ENCODE measurements around the gene TMEM258.

Gene TMEM258

DNA sequence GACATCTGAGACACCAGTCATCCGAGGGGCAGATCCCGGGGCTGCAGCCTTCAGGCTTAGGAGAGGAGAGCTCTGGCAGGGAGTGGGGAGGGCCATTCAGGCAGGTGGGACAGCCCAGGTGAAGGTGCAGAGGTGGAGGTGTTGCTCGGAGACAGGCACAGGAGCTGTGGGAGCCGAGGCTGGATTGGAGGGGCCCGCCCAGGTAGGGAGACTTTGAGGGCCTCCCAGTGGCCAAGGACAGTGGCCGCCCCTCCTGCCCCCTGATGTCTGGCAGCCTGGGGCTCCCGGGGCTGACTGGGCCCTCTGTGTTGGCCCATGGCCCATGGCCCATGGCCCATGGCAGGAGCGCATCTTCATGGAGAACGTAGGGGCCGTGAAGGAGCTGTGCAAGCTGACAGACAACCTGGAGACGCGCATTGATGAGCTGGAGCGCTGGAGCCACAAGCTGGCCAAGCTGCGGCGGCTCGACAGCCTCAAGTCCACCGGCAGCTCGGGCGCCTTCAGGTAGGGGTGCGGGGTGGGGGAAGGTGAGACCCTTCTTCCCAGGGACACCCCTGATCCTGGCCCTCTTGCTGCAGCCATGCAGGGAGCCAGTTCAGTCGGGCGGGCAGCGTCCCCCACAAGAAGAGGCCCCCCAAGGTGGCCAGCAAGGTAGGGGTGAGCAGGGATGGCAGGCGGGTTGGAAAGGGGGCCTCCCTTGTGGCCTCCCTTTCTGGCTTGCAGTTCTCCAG, 13.3 kb downstream of the TMEM258 start:
- Mint-ChIP-seq H3K9me3 (no peaks in the 10 kb centered on the region), H3K4me1 (ENCODE audit: low read depth) (peaks cover 6% of the 10 kb centered on the region), H3K36me3 (ENCODE audit: low read depth) (no peaks in the 10 kb centered on the region), H3K27me3 (peaks cover 10% of the 10 kb centered on the region), H3K4me3 (no peak overlapping the region), H3K27ac (no peak overlapping the region)

DNA sequence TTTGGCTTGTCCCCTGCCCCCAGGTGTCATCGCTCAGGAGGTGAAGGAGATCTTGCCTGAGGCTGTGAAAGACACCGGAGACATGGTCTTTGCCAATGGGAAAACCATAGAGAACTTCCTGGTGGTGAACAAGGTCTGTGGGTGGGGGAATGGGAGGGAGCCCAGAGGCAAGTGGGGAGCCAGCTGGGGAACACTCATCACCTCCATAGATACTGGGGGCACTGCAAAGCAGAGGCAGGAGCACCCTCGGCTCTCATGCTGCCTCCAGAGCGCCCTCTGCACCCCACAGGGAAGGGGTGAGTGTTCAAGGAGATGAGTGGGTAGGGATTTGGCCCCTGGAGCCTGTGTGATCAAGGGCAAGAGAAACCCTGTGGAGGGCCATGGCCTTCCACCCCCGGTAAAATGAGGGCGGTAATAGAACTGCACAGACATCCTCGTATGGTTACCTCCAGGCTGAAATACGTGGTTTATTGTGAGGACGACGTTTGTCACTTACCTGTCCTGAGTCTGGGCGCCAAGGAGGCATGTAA, 14.0 kb downstream of the TMEM258 start:
- Mint-ChIP-seq H3K9me3 (no peaks in the 10 kb centered on the region), H3K36me3 (ENCODE audit: low read depth) (no peaks in the 10 kb centered on the region), H3K27ac (no peak overlapping the region), H3K4me1 (ENCODE audit: low read depth) (peaks cover 6% of the 10 kb centered on the region), H3K4me3 (no peak overlapping the region), H3K27me3 (peaks cover 10% of the 10 kb centered on the region)

DNA sequence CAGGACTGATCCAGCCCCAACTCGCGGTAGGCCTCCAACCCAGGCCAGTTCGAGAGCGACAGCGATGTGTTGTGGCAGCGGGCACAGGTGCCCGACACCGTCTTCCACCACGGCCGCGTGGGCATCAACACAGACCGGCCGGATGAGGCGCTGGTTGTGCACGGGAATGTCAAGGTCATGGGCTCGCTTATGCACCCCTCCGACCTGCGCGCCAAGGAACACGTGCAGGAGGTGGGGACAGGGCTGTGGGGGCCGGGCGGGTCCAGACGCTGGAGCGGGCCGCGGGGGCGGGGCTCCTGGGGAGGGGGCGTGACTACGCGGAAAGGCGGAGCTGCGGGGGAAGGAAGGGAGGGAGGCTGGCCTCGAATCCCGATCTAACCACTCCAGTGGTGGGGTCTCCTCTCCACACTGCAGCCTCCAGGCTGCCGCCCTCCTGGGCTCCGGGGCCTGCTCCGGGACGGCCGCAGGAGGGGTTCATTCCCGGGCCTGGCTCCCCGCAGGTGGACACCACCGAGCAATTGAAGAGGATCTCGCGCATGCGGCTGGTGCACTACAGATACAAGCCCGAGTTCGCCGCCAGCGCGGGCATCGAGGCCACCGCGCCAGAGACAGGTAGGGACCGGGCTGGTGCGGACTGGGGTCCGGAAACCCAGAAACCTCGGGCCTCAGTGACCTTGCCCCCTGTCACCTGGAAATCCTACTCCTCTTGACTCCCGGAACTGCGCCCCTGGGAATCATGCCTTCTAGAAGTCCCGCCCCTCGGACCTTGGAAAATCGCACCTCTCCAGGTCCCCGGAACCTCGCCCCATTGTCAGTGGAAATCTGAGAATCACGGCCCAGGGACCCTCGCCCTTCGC, 14.9 kb downstream of the TMEM258 start:
- no peak overlapping the region for H3K4me3 Mint-ChIP-seq
- H3K27ac Mint-ChIP-seq, result no peak overlapping the region
- H3K36me3 Mint-ChIP-seq (ENCODE audit: low read depth), result no peaks in the 10 kb centered on the region
- H3K27me3 Mint-ChIP-seq, result peaks cover 10% of the 10 kb centered on the region
- H3K4me1 Mint-ChIP-seq (ENCODE audit: low read depth), result peaks cover 6% of the 10 kb centered on the region
- no peaks in the 10 kb centered on the region for H3K9me3 Mint-ChIP-seq

GRCh38 chr11:61776561-61777075, 15.8 kb downstream of the TMEM258 start:
- no peak overlapping the region for H3K4me3 Mint-ChIP-seq
- H3K9me3 Mint-ChIP-seq, result no peaks in the 10 kb centered on the region
- no peak overlapping the region for H3K27ac Mint-ChIP-seq
- peaks cover 10% of the 10 kb centered on the region for H3K27me3 Mint-ChIP-seq
- no peaks in the 10 kb centered on the region for H3K36me3 Mint-ChIP-seq (ENCODE audit: low read depth)
- H3K4me1 Mint-ChIP-seq (ENCODE audit: low read depth), result peaks cover 6% of the 10 kb centered on the region

DNA sequence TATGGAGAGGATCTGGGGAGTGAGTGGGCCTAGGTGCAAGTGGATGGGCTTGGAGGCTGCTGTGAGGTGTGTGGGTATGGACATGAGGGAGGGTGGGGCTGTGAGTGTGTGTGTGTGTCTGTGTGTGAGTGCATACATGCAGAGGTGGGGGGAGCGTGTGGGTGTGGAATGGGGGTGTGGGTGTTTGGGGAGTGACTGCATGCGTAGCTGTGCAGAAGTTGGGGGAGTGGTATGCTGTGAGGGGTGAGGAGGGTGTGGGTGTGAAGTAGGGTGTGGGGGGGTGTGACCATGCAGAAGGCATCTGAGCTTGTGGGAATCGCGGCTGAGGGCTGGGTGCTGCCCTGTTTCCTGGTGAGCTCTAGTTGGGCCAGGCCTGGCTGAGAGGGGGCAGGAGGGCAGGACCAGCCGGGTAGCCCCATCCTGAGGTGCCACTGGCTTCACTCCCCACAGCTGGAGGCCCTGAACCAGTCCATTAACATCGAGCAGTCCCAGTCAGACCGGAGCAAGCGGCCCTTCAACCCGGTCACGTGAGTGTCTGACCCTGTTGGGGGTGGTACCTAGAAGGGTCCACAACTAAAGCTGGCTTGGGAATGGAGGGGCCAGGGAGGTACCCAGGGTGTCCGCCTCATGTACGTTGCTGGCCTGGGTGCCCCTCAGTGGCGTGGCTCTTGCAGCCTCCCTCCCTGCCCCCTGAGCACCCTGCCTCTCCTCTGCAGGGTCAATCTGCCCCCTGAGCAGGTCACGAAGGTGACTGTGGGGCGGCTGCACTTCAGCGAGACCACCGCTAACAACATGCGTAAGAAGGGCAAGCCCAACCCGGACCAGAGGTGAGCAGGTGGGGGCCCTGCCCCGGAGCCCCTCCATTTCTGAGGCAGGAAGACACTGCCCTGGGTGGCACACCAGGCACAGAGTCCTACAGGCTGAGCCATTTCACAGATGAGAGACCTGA, 16.5 kb downstream of the TMEM258 start:
- Mint-ChIP-seq H3K4me1 (ENCODE audit: low read depth) (peaks cover 6% of the 10 kb centered on the region), H3K36me3 (ENCODE audit: low read depth) (no peaks in the 10 kb centered on the region), H3K9me3 (no peaks in the 10 kb centered on the region), H3K27me3 (peaks cover 10% of the 10 kb centered on the region), H3K4me3 (no peak overlapping the region), H3K27ac (no peak overlapping the region)

GRCh38 chr11:61775106-61775505, 17.3 kb downstream of the TMEM258 start:
- H3K27me3 Mint-ChIP-seq, result peaks cover 10% of the 10 kb centered on the region
- H3K9me3 Mint-ChIP-seq, result no peaks in the 10 kb centered on the region
- no peak overlapping the region for H3K27ac Mint-ChIP-seq
- peaks cover 6% of the 10 kb centered on the region for H3K4me1 Mint-ChIP-seq (ENCODE audit: low read depth)
- H3K4me3 Mint-ChIP-seq, result no peak overlapping the region
- no peaks in the 10 kb centered on the region for H3K36me3 Mint-ChIP-seq (ENCODE audit: low read depth)

GRCh38 chr11:61774411-61774810, 18.0 kb downstream of the TMEM258 start:
- no peaks in the 10 kb centered on the region for H3K36me3 Mint-ChIP-seq (ENCODE audit: low read depth)
- no peaks in the 10 kb centered on the region for H3K9me3 Mint-ChIP-seq
- H3K4me3 Mint-ChIP-seq, result no peak overlapping the region
- H3K4me1 Mint-ChIP-seq (ENCODE audit: low read depth), result peaks cover 6% of the 10 kb centered on the region
- no peak overlapping the region for H3K27ac Mint-ChIP-seq
- H3K27me3 Mint-ChIP-seq, result peaks cover 10% of the 10 kb centered on the region

DNA sequence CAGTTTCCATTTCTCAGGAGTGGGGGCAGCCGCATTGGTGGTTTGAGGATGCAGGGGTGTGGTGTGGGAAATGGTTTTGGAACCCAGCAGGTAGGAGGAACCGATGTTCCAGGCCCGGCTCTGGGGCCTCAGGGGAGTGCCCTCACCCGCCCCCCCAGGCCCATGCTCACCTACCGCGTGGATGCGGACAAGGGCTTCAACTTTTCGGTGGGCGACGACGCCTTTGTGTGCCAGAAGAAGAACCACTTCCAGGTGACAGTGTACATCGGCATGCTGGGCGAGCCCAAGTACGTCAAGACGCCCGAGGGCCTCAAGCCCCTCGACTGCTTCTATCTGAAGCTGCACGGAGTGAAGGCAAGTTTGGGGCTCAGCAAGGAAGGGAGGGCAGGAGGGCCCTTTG, 18.6 kb downstream of the TMEM258 start:
- Mint-ChIP-seq H3K9me3 (no peaks in the 10 kb centered on the region), H3K4me3 (no peak overlapping the region), H3K36me3 (ENCODE audit: low read depth) (no peaks in the 10 kb centered on the region), H3K27me3 (peaks cover 10% of the 10 kb centered on the region), H3K27ac (no peak overlapping the region), H3K4me1 (ENCODE audit: low read depth) (peaks cover 6% of the 10 kb centered on the region)

GRCh38 chr11:61773356-61773755, 19.0 kb downstream of the TMEM258 start:
- Mint-ChIP-seq H3K27me3 (peaks cover 10% of the 10 kb centered on the region), H3K36me3 (ENCODE audit: low read depth) (no peaks in the 10 kb centered on the region), H3K4me3 (no peak overlapping the region), H3K9me3 (no peaks in the 10 kb centered on the region), H3K4me1 (ENCODE audit: low read depth) (peaks cover 6% of the 10 kb centered on the region), H3K27ac (no peak overlapping the region)

- Mint-ChIP-seq H3K27ac (no peak overlapping the region), H3K4me1 (ENCODE audit: low read depth) (peaks cover 3% of the 10 kb centered on the region), H3K27me3 (peaks cover 4% of the 10 kb centered on the region), H3K4me3 (no peak overlapping the region), H3K36me3 (ENCODE audit: low read depth) (no peaks in the 10 kb centered on the region), H3K9me3 (no peaks in the 10 kb centered on the region)
These were observed 20.4 kb downstream of the TMEM258 start for GRCh38 chr11:61771985-61772455.

GRCh38 chr11:61771195-61771894, 21.1 kb downstream of the TMEM258 start:
- no peak overlapping the region for H3K27ac Mint-ChIP-seq
- H3K9me3 Mint-ChIP-seq, result no peaks in the 10 kb centered on the region
- H3K4me3 Mint-ChIP-seq, result no peak overlapping the region
- H3K36me3 Mint-ChIP-seq (ENCODE audit: low read depth), result no peaks in the 10 kb centered on the region
- peaks cover 1% of the 10 kb centered on the region for H3K27me3 Mint-ChIP-seq
- no peaks in the 10 kb centered on the region for H3K4me1 Mint-ChIP-seq (ENCODE audit: low read depth)

DNA sequence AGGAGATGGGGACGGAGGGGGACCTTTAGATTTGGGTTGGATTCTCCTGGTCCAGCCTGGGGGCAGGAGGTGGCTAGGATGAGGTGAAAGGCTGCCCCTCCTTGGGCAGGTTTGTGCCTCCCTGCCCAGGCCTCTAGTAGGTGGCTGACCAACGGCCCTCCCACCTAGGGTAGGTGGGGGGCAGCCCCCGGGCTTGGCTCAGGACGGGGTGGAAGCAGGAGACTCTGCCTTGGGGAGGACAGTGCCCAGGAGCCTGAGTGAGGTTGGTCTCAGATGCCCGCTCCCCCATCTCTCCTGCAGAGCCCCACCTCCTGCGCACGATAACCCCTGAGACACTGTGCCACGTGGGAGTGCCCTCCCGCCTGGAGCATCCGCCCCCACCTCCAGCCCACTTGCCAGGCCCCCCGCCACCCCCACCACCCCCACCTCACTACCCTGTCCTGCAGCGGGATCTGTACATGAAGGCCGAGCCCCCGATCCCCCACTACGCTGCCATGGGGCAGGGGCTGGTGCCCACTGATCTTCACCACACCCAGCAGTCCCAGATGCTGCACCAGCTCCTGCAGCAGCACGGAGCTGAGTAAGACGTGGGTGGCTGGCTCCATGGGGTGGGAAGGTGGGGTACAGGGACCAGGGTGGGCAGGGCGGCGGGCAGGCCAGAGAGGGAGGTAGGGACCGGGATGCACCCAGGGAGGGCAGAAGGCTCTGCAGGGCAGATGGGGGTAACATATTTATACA, 22.3 kb downstream of the TMEM258 start:
- no peak overlapping the region for H3K4me3 Mint-ChIP-seq
- no peak overlapping the region for H3K27ac Mint-ChIP-seq
- no peaks in the 10 kb centered on the region for H3K27me3 Mint-ChIP-seq
- no peaks in the 10 kb centered on the region for H3K4me1 Mint-ChIP-seq (ENCODE audit: low read depth)
- H3K36me3 Mint-ChIP-seq (ENCODE audit: low read depth), result no peaks in the 10 kb centered on the region
- no peaks in the 10 kb centered on the region for H3K9me3 Mint-ChIP-seq

GRCh38 chr11:61769169-61769920, 23.1 kb downstream of the TMEM258 start:
- Mint-ChIP-seq H3K9me3 (no peaks in the 10 kb centered on the region), H3K27me3 (no peaks in the 10 kb centered on the region), H3K36me3 (ENCODE audit: low read depth) (no peaks in the 10 kb centered on the region), H3K27ac (no peak overlapping the region), H3K4me1 (ENCODE audit: low read depth) (no peaks in the 10 kb centered on the region), H3K4me3 (no peak overlapping the region)
